K562 (cell line): Measurements from ENCODE around the gene N4BP2. TPM values are rescaled to one million over a fixed set of nuclear protein-coding genes. Genes with fewer than 3 reads are reported as not detected.
A peak's percentile ranks its signal among the peaks of the same experiment; 100 is the strongest.

Source experiments
- ATF6 ChIP-seq: sonication (generic); formaldehyde crosslinking; IDR thresholded peaks from 2 replicates; pipeline ENCODE4 v1.4.0; 2020; ENCODE audit warnings: mild to moderate bottlenecking, missing genetic modification reagents
- ELF4 ChIP-seq: fragments of 450-650 bp; formaldehyde crosslinking; IDR thresholded peaks from 2 replicates; pipeline ENCODE4 v1.4.0; 2022; ENCODE audit warnings: missing genetic modification characterization
- GATAD2A ChIP-seq: fragments of 450-650 bp; IDR thresholded peaks from 2 replicates; pipeline ENCODE4 v1.6.1; 2017
- HMGN3 ChIP-seq: IDR thresholded peaks from 2 replicates; pipeline ENCODE4 v1.6.1; 2011; ENCODE audit warnings: borderline replicate concordance, low read depth, mild to moderate bottlenecking, mixed read lengths, low read length; ENCODE audit not compliant: insufficient read length; ENCODE audit errors: extremely low read depth
- KDM4B ChIP-seq, 2 experiments: fragments of 450-650 bp in 1 of 2; sonication (generic) in 1 of 2; IDR thresholded peaks; 2 replicates each; pipeline ENCODE4 v1.6.1; 2016 to 2017; ENCODE audit warnings: borderline replicate concordance in 2 of 2, antibody characterized with exemption in 1 of 2, low read depth in 1 of 2, mild to moderate bottlenecking in 1 of 2
- MED1 ChIP-seq: sonication (generic); formaldehyde crosslinking; IDR thresholded peaks from 2 replicates; pipeline ENCODE4 v1.8.1; 2023; ENCODE audit warnings: missing genetic modification reagents, borderline replicate concordance
- MNT ChIP-seq, 2 experiments: fragments of 450-650 bp; conservative IDR thresholded peaks; 2 replicates each; pipeline ENCODE4 v1.6.1; 2017; ENCODE audit warnings: mild to moderate bottlenecking in 2 of 2, moderate library complexity in 2 of 2
- MYC ChIP-seq, 2 experiments: fragments of 250-450 bp in 1 of 2; sonication (Bioruptor Pico) in 1 of 2; IDR thresholded peaks; 2 replicates each; pipeline versions ENCODE4 v1.5.1 to v1.6.1; 2012 to 2021; ENCODE audit warnings: low read depth in 2 of 2, borderline replicate concordance in 1 of 2, improper control_type of control experiment in 1 of 2, low read length in 1 of 2, mild to moderate bottlenecking in 1 of 2, moderate library complexity in 1 of 2
- NR1H2 ChIP-seq: sonication (generic); formaldehyde crosslinking; IDR thresholded peaks from 2 replicates; pipeline ENCODE4 v1.4.0; 2020; ENCODE audit warnings: mild to moderate bottlenecking, missing genetic modification reagents
- ZBTB43 ChIP-seq: sonication (generic); formaldehyde crosslinking; IDR thresholded peaks from 2 replicates; pipeline ENCODE4 v1.8.0; 2023; ENCODE audit warnings: mild to moderate bottlenecking, missing genetic modification reagents
- ZNF830 ChIP-seq: fragments of 250-450 bp; sonication (Bioruptor Pico); IDR thresholded peaks from 2 replicates; pipeline ENCODE4 v1.5.0; 2021; ENCODE audit warnings: mild to moderate bottlenecking
- polyA plus RNA-seq, 8 experiments: library from polyadenylated mRNA; depleted of rRNA in 4 of 8; stranded (reverse) in 5 of 8; unstranded in 3 of 8; fragments of >200 nt; fragmentation: Nextera tagmentation in 2 of 8; fragmentation: Illumina TruSeq in 1 of 8; extraction: Ambion mirVana in 2 of 8; extraction: Trizol in 1 of 8; gene quantifications; 2 replicates each; pipeline versions ENCODE4 v1.2.1 to v1.2.3, GENCODE V29; 2011 to 2014; ENCODE audit warnings: inconsistent platforms in 1 of 8, missing spikeins in 1 of 8
- total RNA-seq, 7 experiments: library from RNA; depleted of rRNA in 6 of 7; stranded (reverse); fragments of >200 nt in 6 of 7; fragmentation: Illumina TruSeq in 2 of 7; extraction: Trizol in 2 of 7; gene quantifications; 2 replicates each; pipeline versions ENCODE4 v1.2.1 to v1.2.3, GENCODE V29; 2011 to 2021; ENCODE audit warnings: low replicate concordance in 1 of 7
- TF ChIP-seq, protein P1 (sequence below): fragments of 250-450 bp; sonication (Bioruptor Pico); IDR thresholded peaks from 2 replicates; pipeline ENCODE4 v1.5.0; 2020; ENCODE audit warnings: mild to moderate bottlenecking, borderline replicate concordance
- TF ChIP-seq, protein P2 (sequence below): sonication (generic); formaldehyde crosslinking; IDR thresholded peaks from 2 replicates; pipeline ENCODE4 v1.8.1; 2023; ENCODE audit warnings: mild to moderate bottlenecking, missing genetic modification reagents

The N4BP2 gene
- total and polyA plus RNA-seq, 9 of the 15 experiments (the other 6 are each of a cell fraction or from before 2014, with no cell fraction given), result 2.7 to 12.6 (median 7.6) TPM

DNA sequence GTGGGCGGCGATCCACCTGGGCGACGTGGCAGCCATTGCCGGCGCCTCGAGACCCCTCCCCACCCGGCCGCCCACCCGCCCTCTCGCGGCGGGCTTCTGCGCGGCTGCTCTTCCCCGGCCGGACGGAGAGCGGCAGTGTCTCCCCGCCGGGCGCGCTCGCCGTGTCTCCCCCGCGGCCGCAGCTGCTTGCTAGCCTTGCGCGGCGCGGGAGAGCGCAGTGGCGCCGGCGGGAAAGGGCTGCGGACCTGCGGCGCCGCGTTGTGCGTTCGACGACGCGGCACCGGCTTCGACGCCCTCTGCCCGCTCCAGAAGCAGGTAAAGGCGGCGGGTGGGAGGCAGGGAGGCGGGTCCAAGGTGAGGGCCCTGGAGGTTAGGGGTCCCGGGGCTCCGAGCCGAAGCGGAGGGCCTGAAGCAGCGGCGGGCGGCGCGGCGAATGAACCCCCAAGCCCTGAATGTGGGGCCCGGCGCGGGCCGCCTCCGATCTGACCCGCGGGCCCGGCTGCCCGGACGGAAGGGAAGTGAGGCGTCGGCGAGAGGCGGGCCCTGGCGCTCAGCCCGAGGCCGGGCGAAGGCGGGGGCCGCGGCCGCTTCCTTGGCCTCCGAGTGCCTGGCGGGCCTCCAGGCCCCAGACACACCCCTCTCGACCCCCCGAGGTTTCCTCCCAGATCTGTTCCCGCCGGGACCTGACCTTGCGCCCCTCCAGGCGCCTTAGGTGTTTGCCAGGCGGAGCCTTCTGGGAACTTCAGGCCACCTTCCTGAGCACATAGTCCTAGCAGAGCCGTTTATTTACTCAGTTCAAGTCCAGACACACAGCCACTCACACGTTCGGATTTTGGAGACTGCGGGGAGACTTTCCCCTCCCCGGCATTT lies at the start of gene N4BP2 (continued):
- TF ChIP-seq, protein P1, sequence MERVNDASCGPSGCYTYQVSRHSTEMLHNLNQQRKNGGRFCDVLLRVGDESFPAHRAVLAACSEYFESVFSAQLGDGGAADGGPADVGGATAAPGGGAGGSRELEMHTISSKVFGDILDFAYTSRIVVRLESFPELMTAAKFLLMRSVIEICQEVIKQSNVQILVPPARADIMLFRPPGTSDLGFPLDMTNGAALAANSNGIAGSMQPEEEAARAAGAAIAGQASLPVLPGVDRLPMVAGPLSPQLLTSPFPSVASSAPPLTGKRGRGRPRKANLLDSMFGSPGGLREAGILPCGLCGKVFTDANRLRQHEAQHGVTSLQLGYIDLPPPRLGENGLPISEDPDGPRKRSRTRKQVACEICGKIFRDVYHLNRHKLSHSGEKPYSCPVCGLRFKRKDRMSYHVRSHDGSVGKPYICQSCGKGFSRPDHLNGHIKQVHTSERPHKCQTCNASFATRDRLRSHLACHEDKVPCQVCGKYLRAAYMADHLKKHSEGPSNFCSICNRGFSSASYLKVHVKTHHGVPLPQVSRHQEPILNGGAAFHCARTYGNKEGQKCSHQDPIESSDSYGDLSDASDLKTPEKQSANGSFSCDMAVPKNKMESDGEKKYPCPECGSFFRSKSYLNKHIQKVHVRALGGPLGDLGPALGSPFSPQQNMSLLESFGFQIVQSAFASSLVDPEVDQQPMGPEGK (CRISPR knock-in tag), result no peak
- peak in 1 of 2 experiments; percentile 2; a peak in 1 of 4 replicates for TF ChIP-seq MNT (conservative IDR thresholded peaks at IDR 0.05)
- TF ChIP-seq ATF6 (CRISPR knock-in tag), result peak; percentile 90; the same call in 1 of the 2 replicates
- TF ChIP-seq, protein P2, sequence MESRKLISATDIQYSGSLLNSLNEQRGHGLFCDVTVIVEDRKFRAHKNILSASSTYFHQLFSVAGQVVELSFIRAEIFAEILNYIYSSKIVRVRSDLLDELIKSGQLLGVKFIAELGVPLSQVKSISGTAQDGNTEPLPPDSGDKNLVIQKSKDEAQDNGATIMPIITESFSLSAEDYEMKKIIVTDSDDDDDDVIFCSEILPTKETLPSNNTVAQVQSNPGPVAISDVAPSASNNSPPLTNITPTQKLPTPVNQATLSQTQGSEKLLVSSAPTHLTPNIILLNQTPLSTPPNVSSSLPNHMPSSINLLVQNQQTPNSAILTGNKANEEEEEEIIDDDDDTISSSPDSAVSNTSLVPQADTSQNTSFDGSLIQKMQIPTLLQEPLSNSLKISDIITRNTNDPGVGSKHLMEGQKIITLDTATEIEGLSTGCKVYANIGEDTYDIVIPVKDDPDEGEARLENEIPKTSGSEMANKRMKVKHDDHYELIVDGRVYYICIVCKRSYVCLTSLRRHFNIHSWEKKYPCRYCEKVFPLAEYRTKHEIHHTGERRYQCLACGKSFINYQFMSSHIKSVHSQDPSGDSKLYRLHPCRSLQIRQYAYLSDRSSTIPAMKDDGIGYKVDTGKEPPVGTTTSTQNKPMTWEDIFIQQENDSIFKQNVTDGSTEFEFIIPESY (CRISPR knock-in tag), result peak; percentile 79
- TF ChIP-seq ZNF830 (CRISPR knock-in tag), result peak; percentile 86; the same call in 1 of the 2 replicates
- peak; percentile 83; the same call in 1 of the 2 replicates for TF ChIP-seq NR1H2 (CRISPR knock-in tag)
- TF ChIP-seq HMGN3, result peak; percentile 86
- peak; percentile 32 for TF ChIP-seq MYC (IDR thresholded peaks at IDR 0.05; ENCODE audit: low read depth, low read length)
- no peak for TF ChIP-seq MYC (CRISPR knock-in tag; IDR thresholded peaks at IDR 0.05; ENCODE audit: borderline replicate concordance, low read depth)
- TF ChIP-seq ELF4 (CRISPR knock-in tag), result no peak
- 0 out of 4 replicates have a peak, but pooled peaks of 1 of the 2 experiments have one; percentile 11 for TF ChIP-seq KDM4B (IDR thresholded peaks at IDR 0.05; ENCODE audit: borderline replicate concordance in 2 of 2, low read depth in 1 of 2)
- peak; percentile 95; the same call in 1 of the 2 replicates for TF ChIP-seq MED1 (CRISPR knock-in tag)
- peak; percentile 60; the same call in 1 of the 2 replicates for TF ChIP-seq GATAD2A
- 0 out of 2 replicates have a peak, but pooled peaks have one; percentile 66 for TF ChIP-seq ZBTB43
